GM18526 (cell line): ENCODE measurements around the gene SMG5.

ENCODE experiments used
- POLR2A ChIP-seq: IDR thresholded peaks from 3 replicates; pipeline ENCODE4 v1.6.1; 2011; ENCODE audit not compliant: insufficient read length; ENCODE audit errors: extremely low read depth

SMG5 gene, protein sequence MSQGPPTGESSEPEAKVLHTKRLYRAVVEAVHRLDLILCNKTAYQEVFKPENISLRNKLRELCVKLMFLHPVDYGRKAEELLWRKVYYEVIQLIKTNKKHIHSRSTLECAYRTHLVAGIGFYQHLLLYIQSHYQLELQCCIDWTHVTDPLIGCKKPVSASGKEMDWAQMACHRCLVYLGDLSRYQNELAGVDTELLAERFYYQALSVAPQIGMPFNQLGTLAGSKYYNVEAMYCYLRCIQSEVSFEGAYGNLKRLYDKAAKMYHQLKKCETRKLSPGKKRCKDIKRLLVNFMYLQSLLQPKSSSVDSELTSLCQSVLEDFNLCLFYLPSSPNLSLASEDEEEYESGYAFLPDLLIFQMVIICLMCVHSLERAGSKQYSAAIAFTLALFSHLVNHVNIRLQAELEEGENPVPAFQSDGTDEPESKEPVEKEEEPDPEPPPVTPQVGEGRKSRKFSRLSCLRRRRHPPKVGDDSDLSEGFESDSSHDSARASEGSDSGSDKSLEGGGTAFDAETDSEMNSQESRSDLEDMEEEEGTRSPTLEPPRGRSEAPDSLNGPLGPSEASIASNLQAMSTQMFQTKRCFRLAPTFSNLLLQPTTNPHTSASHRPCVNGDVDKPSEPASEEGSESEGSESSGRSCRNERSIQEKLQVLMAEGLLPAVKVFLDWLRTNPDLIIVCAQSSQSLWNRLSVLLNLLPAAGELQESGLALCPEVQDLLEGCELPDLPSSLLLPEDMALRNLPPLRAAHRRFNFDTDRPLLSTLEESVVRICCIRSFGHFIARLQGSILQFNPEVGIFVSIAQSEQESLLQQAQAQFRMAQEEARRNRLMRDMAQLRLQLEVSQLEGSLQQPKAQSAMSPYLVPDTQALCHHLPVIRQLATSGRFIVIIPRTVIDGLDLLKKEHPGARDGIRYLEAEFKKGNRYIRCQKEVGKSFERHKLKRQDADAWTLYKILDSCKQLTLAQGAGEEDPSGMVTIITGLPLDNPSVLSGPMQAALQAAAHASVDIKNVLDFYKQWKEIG

DNA sequence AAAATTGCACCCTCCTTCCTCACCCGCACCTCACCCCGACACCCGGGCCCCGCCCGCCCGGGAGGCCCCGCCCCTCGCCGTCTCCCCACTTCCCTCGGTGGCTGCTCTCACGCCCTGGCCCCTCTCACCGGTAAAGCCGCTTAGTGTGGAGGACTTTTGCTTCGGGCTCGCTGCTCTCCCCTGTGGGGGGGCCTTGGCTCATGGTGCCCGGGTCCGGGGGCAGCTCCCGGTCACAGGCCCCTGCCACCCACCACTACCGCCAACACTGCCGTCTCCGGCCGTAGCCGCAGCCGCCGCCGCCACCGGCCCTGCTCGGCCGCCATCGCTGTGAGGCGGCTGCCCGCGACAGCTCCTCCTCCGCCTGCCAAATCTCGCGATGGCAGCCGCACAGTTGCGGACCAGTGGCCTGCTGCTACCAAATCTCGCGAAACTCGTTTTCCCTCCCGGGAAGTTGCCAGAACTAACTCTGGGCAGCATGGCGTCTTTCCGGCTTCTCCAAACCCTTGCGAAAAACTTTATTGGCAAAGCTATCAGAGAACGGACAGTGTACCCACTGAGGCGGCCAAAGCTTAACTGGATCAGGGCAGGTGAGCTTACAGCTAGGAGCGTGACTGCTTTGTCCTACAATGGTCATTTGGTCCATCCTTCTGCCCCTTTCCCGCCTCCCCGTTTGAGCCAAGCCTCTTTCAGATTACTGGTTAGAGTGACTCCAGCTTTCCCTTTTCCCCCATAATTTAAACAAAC, at the start of gene SMG5:
Gene SMG5, minus strand, starts transcription at position 347 of the 744 bp plus-strand sequence. Its CDS starts 145 bp downstream, at position 202.
- peak; percentile 96 for TF ChIP-seq POLR2A

DNA sequence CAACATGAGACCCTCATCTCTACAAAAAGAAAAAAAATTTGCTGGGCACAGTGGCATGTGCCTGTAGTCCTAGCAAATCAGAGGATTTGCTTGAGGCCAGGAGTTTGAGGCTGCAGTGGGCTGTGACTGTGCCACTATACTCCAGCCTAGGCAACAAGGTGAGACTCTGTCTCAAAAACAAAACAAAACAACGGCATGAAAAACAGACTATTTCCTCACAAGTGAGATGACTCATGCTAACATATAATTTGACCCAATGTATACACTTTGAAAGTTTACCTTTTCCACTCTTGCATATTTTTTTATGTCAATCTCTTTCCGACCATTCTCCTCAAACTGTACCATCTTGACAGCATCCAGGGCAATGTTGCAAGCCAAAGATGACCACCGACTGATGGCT, 37.9 kb upstream of the SMG5 start:
- no peak for TF ChIP-seq POLR2A

DNA sequence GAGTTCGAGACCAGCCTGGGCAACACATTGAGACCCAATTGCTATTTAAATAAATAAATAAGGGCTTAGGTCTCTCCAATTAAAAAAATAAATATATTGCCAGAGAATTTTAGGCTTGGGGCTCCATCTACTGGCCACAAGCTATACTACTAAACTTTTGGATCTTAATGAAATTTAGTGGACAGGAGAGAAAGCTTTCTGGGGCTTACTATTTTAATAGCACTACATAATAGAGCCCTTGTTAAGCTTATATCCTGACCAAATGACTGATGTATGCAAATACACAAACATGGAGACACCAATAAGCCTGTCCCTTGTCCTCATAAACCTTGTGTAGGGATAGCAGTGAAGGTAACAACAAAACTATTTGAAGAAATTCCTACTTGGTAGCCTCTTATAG, 37.0 kb upstream of the SMG5 start:
- TF ChIP-seq POLR2A = no peak

DNA sequence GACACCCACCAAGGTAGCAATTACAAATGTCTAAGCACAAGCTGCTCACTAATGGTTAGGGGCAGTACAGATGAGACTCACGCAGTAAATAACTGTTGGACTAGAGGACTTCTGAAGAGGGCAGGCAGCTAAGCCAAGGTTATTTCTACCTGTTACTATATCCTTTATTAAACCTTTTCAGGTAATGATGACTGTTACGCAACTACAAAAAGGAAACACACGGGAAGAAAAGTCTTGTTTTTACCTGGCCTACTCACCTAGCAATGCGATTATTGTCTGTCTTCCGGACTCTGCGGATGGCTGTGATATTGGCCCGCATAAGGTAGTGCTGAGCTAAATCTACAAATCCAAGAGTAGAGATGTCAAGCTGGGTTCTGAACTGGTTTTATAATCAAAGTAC, 34.3 kb upstream of the SMG5 start:
- TF ChIP-seq POLR2A = no peak

DNA sequence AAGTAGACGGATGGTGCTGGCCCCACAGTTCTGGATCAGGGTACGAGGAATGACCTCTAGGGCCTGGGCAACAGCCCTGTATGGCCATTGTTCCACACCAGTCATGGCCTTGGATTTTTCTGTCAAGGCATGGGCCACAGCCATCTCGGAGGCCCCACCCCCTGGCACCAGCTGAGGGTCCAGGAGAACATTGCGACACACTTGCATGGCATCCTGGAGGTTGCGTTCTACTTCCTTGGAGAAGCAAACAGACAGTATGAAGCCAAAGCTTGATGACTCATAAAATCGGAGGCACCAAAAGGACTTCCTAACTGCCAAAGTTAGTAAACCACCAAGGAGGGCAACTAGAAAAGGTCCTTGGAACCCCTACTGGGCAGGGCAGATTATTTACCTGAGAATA, 28.3 kb upstream of the SMG5 start:
- TF ChIP-seq POLR2A = no peak

DNA sequence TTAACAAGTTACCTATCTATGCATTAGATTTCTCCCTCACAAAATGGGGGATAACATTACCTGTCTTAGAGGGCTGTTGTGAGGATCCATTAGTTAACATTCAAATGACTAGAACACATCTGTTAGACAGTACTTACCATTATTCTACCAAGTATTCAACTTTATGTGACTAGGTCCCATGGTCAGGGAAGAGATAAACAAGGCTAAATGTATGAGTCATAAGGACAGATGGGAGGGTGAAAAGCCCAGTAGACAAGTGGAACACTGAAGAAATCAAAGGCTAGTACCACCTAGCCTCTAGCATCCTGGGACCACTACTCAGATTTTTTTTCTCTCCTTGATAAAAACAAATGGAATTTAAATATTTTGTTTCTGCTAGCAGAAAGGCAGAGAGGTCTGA, 25.5 kb upstream of the SMG5 start:
- no peak for TF ChIP-seq POLR2A

DNA sequence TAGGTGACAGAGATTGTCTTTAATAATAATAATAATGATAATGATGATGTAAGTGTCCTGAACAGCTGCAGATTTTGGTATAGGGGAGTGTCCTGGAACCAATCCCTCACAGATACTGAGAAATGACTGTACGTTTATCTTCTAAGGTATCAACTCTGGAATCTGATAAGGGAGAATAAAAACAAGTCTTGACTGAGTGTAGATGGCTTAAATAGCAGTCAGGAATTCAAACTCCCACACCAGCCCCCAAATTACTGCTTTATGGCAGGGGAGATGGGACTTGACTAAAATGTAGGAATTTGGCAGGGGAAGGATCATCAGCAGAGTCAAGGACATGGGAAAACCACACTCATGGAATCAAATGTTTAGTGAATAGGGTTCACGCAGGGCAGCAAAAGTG, 22.6 kb upstream of the SMG5 start:
- TF ChIP-seq POLR2A = no peak

DNA sequence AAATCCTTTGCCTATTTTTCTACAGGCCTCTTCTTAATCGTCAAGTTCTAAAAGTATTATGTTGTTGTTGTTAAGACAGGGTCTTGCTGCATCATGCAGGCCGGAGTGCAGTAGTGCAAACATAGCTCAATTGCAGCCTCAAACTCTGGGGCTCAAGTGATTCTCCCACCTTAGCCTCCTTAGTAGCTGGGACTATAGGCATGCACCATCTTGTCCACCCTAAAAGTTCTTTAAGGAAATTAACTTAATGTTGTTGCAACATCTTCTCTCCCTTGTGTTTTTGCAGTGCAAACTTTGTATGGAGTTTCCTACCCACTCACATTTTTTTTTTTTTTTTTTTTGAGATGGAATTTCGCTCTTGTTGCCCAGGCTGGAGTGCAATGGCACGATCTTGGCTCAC, 20.6 kb upstream of the SMG5 start:
- TF ChIP-seq POLR2A = no peak

DNA sequence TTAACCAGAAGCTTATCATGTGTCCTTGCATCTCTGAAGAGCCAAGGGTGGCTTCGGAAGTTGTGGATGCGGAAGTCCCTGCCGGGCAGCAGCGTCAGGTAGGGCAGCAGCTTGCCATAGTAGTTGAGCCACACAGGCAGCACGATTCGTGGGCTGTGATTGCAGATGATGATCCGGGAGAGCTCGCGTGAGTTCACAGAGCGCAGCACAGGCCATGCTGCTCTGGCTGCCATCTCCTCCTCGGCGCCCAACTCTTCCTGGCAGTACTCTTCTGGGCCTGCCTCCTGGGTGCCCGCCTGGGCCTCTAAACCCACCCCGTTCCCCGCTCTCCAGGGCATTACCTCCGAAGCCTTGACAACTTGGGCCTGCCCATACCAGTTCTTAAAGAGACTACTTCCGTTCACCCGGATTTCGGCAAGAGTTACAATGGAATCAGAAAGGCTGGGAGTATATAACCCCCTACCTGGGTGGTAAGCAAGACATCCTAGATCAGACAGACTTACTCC, 16.3 kb upstream of the SMG5 start, which contains the start of gene VHLL:
Gene VHLL, minus strand, starts transcription at position 456 of the 506 bp plus-strand sequence. Its CDS starts 118 bp downstream, at position 338.
- TF ChIP-seq POLR2A = no peak

DNA sequence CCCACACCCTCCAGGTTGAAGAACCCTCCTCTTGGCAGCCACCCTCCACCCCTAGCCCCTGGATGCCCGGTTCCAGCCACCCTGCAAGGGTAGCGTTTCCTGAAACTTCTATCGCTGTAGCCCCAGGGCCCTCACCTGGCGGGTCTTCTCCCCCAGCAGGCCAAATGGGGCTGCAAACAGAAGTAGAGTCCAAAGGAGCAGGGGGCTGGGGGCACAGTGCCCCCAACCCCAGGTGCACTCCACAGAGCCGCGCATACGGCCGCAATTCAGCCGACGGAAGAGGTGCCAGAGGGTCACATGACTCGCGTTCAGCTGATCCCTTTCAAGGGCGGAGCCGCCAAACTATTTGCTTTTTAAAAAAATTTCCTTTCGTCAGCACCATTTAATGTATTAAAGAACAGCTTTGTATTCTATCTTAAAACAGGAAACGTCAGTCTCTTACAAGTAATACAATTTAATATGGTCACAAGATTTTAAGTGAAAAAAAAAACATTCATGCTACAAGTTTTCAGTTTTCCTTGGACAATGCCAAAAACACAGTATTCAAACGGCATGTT, 12.8 kb upstream of the SMG5 start, which contains the start of gene GLMP:
Gene GLMP, minus strand, starts transcription at position 289 of the 557 bp plus-strand sequence. Its CDS starts 34 bp downstream, at position 255.
- peak; percentile 61 for TF ChIP-seq POLR2A

DNA sequence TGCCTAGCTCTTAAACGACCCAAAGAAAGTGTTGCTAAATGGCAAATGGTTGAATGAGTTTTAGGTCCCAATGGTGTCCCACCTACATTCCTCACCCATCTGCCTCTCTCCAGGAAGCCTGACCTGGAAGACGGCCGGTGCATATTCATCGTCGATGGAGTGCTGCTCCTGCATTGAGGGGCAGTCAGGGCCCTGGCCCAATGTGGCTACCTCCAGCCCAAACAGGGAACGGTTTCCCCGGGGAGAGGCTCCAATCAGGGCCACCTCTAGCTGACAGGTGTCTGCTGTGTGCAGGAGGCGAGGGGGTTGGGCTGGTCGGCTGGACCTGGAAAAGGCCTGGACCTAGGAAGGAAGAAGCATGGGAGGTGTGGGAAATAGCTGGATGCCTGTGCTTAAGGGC, 11.3 kb upstream of the SMG5 start:
- no peak for TF ChIP-seq POLR2A

DNA sequence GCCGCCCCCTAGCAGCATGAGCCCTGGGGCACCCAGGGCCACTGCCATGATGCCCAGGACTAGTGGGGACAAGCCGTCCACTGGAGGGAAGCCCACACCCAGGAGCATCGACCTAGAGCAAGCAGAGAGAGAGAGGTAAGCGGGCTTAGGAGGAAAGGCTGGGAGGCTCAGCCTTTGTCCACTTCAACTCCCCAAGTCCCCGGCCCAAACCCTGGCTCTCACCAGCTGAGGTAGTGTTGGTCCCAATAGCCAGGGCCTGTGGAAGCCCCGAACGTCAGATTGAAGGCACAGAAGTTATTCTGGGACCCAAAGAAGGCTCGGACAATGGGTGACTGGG, 10.4 kb upstream of the SMG5 start:
- no peak for TF ChIP-seq POLR2A

DNA sequence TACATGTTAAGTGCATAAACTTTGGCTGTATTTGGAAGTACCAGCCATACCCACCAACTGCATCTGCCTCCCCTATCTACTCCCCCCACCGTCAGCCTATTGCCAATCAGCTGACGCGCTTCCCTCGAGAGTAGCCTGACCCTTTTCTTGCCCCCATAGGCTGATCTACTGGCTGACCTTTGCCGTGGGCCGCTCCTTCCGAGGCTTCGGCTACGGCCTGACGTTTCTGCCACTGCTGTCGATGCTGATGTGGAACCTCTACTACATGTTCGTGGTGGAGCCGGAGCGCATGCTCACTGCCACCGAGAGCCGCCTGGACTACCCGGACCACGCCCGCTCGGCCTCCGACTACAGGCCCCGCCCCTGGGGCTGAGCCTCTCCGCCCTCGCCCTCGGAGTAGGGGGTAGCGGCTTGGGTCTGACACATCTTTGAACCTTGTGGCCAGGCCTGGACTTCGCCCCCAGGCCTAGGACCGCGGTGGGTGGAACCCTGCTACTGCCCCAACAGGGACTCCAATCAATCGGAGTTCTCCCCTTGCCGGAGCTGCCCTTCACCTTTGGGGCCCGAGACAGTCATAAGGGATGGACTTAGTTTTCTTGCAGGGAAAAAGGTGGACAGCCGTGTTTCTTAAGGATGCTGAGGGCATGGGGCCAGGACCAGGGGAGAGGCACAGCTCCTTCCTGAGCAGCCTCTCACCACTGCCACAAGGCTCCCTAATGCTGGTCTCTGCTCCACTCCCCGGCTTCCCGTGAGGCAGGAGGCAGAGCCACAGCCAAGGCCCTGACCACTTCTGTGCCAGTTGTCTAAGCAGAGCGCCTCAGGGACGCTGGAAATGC, 8.8 kb upstream of the SMG5 start:
- TF ChIP-seq POLR2A = no peak

DNA sequence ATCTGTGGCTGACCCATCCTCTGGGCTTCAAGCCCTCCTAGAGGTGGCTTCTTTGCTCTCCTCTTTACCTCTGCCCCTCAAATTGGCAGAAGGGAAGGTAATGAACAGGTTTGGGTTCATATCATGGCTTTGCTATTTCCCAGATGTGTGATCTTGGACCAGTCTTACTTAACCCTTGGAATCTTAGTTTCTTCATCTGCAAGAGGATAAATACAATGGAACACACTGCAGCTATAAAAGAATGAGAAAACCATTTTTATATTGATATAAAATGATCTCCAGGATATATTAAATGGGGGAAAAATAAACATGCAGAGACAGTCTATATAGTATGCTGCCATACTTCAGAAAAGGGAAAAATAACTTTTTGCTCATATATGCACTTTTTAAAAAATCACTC, 7.2 kb upstream of the SMG5 start:
- TF ChIP-seq POLR2A = no peak

DNA sequence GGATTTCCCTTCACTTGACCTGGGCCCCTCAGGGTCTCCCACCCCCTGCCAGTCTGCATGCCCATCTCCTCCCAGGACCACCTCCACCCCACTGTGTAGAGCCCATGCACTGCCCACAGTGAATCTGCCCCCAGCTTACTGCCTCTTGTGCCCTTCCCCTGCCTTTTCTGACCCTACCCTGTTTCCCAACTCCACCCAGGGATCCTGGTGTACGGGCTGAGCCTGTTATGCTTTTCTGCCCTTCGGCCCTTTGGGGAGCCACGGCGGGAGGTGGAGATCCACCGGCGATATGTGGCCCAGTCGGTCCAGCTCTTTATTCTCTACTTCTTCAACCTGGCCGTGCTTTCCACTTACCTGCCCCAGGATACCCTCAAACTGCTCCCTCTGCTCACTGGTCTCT, 3.4 kb upstream of the SMG5 start:
- no peak for TF ChIP-seq POLR2A
